NCI-H1092 (cell line): ENCODE results near the gene VN1R5.
"Not testable (repeated sequence)": the region's sequence is repeated elsewhere in the genome, so short reads cannot be mapped to it uniquely, and the experiment has no call there.

Experiments used
- DNase-seq: peaks from one replicate; lab custom pipeline; 2025; lab: John Stamatoyannopoulos, UW

The VN1R5 gene

DNA sequence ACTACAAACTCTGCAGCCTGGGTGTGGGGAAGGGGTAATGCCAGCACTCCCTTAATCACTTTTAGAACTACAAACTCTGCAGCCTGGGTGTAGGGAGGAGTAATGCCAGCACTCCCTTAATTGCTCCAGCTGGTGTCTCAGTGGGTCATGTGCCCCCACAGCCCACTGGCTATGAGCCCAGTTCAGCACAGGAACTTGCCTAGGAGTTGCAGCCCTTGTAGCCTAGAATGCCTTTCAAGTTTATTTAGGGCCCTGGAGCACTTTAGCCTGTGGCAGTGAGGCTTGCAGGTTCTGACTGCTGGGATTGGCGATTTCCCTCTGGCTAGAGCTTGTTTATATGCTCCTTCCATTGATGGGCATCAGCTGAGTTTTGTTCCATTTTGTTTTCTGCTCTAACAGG lies 17.1 kb downstream of the VN1R5 start:
- no peak for DNase-seq

DNA sequence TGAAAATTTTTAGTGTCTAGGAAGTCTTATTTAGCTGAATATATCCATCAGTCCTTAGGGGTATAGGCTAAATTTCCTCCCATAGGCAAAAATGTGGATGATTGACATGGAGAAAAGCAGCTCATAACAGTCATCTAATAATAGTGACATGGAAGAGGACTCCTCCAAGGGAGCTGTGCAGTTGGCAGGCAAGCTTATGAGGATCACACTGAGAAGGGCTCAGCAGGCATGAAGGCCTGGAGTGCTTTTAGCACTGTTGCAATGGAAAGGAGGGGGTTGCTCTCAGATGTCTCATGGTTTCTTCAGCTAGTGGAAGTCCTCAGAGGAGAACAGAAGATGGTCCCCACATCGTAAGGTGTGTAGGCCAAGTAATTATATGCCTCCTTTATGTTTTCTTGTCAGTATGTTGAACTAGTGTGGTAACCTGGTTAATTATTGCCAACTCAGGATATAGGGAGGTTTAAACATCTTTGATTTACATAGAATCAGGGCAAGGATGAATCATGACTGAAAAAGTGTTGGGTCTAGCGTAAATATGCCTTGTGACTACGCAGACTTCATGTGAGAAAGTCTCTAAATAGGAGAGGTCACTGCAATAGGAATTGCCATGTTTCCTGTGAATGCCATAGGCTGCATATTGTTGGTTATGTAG lies 18.9 kb downstream of the VN1R5 start:
- DNase-seq, result no peak

DNA sequence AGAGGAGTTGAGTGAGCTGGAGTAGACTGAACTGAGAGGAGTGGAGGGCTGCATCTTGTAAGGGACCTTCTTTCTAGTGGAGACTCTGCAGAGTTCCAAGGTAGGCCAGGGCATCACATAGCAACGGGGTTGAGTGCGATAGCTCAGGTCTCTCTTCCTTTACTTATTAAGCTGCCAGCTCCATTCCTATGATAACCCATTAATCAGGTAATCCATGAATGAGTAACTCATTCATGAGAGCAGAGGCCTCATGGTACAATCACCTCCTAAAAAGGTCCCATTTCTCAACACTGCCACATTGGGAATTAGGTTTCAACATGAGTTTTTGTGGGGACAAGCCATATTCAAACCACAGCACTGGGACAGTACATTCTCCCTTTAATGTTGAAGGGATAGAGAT lies 21.3 kb downstream of the VN1R5 start:
- DNase-seq, result no peak

DNA sequence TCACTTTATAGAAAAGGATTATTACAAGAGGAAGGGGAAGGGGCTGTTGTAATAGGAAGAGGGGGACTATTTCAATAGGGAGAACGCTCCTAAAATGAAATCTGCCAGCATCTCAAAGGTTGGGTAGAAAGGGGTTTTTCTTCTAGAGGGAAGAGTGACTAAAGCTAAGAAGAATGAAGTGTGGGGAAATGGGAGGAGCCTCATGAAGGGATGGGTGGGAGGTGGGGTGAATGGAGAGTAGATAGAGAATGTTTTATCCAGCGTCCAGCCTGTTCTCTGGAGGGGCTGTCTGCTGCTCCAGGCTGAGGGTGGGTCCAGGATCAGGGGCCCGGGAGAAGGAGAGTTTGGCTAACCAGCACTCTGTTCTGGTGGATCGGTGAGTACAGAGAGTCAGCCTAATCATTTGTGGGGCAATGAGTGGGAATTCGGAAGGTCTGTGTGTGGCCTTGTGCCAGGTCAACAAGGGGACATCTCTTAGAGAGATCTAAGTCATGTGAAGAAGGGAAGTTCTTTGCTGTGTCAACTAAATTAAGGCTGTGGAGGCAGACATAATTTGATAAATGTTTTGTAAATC lies 25.2 kb downstream of the VN1R5 start:
- no peak for DNase-seq

DNA sequence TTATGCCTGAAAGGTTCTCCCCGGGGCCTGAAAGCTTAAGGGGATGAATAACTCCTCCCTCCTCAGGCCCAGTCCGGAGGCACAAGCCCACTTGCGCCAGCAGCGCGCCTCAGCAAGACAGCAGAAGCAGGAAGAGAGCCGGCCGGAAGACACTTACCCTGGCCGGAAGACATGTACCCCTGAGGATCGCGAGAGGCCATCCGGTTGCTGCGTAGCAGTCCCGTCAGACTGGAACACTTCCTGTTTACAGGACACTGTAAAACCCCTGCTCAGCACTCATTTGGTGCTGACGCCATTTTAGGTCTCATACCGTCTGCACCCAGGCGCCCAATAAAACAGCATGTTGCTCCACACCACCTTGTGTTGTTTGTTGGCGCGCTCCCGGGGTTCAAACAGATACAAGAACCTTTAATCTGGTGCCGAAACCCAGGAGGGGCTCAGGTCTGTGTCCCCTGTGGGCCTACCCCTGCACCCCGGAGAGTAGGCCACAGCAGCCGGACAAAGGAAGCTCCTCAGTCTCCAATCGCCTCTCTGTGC lies 30.3 kb downstream of the VN1R5 start:
- no peak for DNase-seq

DNA sequence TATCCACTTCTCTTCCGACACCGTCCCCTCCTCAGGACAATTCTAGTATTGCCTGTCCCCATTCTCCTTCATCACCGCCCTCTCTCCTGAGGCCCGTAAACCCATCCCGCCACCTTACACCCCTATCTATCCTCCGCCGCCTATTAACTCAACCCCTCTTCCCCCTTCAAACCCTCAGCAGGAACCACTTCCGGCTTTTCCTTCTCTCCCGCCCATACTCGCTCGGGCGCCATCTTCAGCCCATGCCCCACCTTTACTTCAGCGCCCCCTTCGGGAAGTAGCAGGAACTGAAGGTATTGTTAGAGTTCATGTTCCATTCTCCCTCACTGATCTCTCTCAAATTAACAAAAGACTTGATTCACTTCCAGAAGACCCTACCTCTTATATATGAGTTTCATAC lies 31.6 kb downstream of the VN1R5 start:
- DNase-seq, result no peak

DNA sequence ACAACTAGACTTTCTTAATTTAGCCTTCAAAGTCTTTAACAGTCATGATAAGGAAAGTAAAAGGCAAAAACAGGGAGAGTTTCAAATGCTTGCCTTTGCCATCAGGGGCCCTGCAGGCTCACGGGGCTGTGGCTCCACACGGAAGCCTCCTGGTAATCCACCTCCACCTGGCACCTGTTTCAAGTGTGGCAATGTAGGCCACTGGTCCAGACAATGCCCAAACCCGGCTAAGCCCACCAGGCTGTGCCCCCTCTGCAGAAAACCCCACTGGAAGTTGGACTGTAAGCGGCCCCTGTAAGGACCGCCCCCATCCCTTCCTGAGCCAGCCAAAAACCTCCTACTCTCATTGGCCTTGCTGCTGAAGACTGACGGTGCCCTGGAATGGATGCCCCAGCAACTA lies 32.5 kb downstream of the VN1R5 start:
- no peak for DNase-seq

DNA sequence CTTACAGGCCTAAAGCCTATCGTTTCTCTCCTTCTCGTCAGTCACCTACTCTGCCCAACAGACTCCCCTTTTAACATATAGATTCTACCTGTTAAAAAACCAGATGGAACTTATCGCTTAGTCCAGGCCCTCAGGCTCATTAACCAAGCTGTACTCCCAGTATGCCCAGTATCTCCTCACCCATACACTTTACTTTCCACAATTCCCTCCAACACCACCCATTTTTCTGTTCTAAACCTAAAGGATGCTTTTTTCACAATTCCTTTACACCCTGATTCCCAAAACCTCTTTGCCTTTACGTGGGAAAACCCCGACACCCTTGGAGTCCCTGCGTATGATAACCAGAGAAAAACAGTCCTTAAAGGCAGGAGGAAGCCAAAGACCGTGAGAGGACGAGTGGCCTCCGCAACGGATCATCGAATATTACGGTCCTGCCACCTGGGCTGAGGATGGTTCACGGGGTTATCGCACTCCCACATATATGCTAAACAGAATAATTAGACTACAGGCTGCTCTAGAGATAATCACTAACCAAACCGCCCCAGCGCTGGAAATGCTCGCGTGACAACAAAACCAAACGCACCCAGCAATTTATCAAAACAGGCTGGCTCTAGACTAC lies 33.5 kb downstream of the VN1R5 start:
- DNase-seq, result not testable (repeated sequence)

DNA sequence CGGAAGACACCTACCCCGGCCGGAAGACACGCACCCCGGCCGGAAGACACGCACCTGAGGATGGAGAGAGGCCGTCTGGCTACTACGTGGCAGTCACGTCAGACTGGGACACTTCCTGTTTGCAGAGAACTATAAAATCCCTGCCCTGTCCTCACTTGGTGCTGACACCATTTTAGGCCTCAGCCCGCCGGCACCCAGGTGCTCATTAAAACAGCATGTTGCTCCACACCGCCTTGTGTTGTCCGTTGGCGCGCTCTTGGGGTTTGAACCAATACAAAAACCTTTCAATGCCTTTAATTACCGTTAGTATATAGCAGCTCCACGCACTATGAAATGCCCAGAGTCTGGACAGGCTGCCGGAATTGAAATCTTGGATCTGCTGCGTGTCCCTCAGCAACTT lies 34.7 kb downstream of the VN1R5 start:
- DNase-seq, result no peak

DNA sequence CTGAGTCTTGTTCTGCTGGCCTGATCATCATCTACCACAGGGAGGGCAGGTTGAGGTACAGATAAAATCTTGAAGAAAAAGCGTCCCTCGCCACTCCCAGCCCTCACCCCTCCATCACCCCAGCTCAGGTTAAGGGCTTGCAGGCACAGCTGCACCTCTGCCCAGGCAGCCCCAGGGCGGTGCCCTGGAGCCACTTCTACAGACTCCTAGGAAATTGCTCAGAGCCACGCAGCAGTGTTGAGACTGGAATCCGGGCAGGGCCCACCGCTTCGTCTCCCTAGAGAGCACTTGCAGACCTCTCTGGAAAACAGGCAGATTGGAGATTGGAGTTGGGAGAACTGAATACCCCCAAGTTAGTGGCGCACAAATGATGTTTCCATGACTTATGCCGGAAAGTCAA lies 35.3 kb downstream of the VN1R5 start:
- DNase-seq, result no peak

DNA sequence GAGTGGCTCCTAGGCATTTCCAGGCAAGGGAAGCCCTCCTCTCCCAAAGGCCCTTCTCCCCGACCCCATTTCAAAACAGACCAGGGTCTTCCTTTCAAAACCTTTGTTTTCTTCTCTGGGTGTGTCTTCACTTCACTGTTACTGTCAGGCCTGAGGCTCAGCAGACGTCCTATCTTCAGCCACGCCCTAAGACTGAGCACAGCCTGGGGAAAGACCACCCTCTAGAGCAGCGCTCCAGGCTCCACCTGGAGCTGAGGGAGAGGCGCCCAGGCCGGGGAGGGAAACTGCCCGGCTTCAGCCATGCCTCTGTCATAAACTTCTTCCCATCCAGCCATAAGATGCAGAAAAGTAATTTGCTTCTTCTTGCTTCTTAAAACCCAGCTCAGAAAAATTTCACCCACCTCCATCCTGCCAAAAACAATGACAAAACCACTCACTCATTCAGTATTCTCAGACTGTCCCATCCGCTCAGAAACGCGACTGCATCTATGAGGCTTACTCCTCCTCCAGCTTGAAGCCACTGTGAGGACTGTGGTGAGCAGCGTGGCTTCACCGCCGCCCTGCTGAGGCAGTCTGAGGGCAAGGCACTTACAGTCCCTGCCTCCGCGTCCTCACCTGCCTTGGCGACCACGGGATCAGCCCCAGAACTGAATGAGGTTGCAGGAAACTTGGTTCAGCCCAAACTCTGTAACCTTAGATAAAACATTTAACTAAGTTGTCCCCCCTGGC lies 36.1 kb downstream of the VN1R5 start:
- no peak for DNase-seq

DNA sequence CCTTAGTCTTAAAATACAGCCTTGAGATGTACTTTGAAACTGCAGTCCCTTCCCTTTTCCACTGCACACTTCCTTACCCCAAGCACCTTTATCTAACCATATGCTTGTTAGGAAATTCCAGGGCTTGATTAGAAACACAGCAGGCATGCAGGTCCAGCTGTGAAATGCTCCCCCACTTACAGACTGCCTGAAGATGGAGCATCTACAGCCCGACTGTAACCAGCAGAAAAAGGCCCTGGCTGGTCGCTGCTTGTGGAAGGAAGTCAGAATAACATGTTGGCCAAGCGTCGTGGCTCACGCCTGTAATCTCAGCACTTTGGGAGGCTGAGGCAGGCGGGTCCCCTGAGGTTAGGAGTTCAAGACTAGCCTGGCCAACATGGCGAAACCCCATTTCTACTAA lies 37.2 kb downstream of the VN1R5 start:
- no peak for DNase-seq

DNA sequence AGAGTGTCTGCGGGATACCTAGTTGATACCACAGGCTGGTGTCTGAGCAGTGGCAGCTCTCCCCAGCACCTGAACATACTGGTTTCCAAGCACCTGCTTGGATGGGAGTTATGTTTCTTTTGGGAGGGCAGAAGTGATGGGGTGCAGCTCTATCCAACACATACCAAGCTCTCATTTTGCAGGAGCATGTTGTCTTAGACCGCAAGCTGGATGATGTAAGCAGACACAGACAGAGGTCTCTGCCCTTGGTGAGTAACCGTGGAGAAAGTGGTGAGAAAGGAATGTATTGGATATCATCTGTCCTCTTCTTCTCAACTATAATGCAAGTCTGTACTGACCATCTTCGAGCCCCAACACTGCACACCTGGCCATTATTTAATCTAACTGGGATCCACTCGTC lies 38.4 kb downstream of the VN1R5 start:
- DNase-seq, result no peak

DNA sequence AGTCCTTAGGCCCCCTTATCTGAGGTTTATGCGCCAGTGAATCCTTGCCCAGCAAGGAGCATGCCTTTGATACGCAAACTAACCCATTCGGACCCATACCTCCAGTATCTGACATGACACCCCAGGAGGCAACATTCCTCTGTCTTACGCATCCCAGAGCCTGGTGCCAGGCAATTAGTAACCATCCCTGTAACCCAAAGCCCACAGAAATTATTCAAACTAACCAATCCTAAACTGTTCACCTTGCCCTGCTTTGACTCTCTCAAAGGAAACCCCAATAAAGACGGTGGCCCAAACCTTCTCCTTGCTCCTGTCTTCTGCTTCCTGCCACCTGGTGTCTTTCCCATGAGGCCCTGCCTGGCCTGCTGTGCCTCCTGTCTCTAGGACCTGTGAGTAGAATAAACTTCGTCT lies 39.4 kb downstream of the VN1R5 start:
- no peak for DNase-seq

DNA sequence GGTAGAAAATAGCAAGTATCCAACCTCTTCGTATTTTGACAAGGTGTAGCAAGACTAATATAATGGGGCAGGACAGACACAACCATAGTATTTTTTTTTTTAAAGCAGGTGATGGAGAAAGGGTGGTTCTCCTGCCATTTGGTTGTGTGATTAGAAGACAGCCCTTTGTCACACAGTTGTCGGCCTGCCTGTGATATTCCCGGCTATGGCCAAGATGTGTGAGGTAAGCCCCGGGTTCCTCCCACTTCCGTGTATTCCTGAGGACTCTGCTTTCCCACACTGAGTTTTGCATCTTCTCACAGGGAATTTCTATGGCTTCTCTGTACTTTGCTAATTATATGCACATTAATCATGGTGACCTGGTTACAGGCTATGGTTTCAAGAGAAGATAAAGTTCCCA lies 39.9 kb downstream of the VN1R5 start:
- no peak for DNase-seq

DNA sequence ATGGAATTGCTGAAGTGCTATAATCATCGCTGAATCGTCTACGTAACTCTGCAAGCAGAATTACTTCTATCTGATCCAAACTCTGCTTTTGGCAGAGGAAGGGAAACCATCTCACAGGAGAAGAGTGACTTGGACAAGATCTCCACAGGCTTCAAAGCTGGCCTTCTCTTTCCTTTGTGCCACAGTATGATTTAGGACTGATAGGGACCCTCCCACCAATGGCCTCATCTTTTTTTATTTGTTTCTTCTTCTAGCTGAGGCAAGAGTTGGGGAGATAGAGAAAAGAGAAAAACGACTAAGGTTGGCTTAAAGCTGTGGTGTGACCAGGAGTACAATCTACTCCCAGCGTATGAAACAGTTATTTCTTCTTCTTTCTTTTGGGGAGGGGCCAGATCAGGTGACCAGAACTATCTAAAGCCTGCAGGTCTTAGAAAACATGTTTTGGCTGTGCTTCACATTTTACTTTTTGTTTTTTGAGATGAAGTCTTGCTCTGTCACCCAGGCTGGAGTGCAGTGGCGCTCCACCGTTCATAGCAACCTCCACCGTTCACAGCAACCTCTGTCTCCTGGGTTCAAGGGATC lies 40.8 kb downstream of the VN1R5 start:
- DNase-seq, result no peak

DNA sequence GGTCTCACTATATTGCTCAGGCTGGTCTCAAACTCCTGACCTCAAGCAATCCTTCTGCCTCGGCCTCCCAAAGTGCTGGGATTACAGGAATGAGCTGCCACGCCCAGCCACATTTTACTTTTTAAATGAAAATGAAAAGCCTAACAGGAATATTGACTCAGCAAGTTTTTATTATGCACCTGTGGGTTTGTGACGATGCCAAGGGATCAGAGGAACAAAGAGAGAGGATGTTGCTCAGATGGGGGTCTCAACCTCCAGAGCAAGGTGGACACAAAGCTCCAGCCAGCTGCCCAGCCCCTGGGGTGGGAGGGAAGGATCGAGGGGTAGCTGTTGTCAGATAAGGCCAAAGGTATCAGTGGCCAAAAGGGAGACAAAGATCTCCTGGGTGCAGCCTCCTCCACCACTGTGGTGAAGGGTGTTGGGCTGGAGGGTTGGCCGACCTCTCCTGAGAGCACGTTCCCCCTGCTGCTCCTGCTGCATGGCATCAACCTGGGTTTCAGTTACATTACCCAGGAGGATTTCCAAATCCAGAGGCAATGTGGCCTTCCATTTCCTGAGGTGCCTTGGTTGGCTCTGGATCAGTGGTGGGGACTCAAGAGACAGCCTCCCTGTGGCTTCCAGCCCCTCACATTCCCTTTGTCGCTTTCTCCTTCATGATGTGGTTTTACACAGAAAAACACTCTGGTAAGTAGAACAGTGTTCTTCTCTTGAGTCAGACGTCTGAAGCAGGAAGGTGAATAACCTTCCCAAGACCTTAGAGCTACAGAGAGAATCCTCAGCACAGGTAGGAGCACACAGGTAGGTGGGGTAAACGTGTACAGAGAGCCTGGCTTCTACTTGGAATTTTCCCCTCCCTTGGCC lies 41.6 kb downstream of the VN1R5 start:
- DNase-seq, result no peak

DNA sequence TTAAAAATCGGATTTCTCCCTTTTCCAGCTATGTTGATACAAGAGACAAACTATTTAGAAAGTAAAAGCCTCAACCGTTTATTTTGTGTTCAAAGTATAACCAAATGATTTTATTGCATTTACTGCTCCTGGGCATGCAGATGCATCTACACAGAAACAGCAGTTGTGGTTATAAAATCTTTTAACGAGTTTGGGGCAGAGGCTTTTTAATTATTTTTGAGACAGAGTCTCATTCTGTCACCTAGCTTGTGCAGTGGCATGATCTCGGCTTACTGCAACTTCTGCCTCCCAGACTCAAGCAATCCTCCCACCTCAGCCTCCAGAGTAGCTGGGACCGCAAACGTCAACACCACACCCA lies 42.2 kb downstream of the VN1R5 start:
- no peak for DNase-seq

DNA sequence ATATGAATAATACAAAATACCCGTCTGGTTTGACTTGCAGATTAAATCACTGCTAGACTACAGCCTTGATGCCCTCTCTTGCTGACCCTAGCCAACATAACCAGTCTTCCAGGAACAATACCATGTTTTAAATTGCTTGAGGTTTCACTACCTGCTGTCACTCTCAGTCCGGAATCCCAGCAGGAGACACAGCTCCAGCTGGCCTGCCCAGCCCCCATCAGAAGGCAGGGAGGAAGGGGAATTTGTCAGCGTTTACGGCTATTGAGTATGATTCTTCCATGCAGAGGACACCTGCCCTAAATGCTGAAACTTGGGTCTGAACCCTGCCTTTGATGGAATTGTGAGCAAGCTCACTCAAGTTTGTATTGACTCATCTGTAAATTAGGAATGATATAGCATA lies 42.8 kb downstream of the VN1R5 start:
- no peak for DNase-seq

DNA sequence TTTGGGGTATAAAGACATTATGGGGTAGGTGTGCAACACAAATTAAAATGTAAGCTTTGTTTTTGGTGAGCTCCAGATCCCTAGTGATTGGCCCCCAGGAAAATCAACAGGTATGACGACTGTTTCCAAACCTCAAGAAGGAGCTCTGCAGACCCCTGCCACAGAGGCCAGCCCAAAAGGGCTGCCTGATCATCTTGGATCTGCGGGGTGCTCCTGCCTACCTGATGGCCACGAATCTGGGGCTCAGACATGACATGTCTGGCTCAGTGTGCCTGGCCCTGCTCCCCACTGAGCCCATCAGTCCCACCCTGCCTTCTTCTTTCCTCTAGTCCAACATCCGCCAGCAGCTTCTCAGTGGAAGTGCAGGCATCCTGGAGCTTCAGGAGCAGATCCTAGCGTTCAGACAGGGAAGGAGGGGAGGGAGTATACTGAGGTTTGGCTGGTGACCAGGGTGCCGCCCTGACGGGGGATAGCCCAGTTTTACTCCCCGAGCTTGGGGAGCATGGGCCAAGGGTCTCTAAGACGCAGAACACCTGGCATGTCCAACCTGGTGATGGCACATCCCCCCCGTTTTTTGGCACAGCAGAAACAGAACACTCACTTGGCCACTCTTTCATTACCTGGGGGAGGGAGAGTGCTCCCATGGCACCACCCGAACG lies 44.0 kb downstream of the VN1R5 start:
- no peak for DNase-seq

DNA sequence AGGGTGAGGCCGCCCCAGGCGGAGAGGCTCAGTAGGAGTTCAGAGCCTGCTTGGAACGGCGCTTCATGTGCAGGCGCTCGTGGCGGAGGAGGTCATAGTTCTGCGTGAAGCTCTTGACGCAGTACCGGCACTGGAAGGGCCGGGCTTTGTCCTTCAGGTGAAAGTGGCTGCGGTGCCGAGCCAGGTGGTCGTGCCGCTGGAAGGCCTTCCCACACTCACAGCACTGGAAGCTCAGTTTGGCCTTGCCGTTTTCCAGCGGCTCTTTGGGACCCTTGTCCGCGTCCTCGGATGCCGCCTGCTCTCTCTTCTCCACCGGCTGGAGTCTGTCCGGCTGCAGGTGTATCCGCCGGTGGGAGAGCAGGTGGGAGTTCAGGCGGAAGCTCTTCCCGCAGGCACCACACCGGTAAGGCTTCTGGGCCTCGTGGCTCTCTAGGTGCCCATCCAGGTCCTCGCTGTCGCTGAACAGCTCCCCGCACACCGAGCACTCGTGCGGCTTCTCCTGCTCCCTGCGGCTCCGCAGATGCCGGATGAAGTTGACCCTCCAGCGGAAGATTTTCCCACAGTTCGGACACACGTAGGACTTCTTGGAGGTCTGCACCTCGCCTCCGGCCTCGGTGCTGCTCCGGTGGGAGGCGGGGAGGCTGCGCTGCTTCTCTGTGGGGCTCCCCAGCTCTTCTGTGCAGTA lies 44.8 kb downstream of the VN1R5 start:
- no peak for DNase-seq
